SK-N-MC (cell line): ENCODE measurements around the gene DIP2C.

Experiments used
- EZH2 ChIP-seq: fragments of 200-600 bp; sonication (generic); IDR thresholded peaks from one replicate; pipeline ENCODE4 v1.6.1; 2017; ENCODE audit warnings: antibody characterized with exemption
- FOXP2 ChIP-seq: optimal IDR thresholded peaks from 2 replicates; pipeline ENCODE3; 2011; ENCODE audit warnings: mild to moderate bottlenecking, moderate library complexity; ENCODE audit not compliant: insufficient read depth; ENCODE audit errors: extremely low read length, control extremely low read depth
- POLR2AphosphoS5 ChIP-seq: IDR thresholded peaks from 2 replicates; pipeline ENCODE4 v1.6.1; 2012; ENCODE audit warnings: mild to moderate bottlenecking, low read depth, low read length, borderline replicate concordance

DNA sequence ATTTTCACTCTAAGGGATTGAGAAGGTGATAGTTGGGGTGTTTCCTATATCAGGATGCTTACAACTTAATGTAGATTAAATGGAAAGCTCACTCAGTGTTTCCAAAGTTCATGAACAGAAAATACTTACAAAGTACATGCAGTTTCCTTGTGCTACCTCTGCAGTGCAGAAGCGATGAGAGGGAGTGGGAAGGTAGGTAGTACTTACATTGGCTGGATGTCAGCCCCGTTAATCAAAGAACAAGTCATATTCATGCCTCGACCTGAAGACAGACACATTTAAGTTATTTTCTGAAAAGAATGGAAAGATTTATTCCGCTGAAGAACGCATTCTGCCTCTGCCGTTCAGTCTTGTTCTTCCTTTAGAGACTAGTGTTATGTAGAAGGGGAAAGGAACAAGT is 461.1 kb downstream of the DIP2C start:
- TF ChIP-seq EZH2 = no peak
- TF ChIP-seq POLR2AphosphoS5 = no peak
- TF ChIP-seq FOXP2 = no peak
